Measurements from ENCODE around the gene MTUS2.

GRCh38 chr13:28826368-28826767 lies 6.2 kb downstream of the MTUS2 start:
- TF ChIP-seq CTCF (IDR thresholded peaks at IDR 0.05; ENCODE audit: low read depth, low read length, missing input control) (no peak), TAF1 (conservative IDR thresholded peaks at IDR 0.05) (no peak), JUND (IDR thresholded peaks at IDR 0.05) (no peak), YY1 (IDR thresholded peaks at IDR 0.05) (no peak), ATF3 (IDR thresholded peaks at IDR 0.05) (no peak), REST (IDR thresholded peaks at IDR 0.05) (no peak)
